Measurements from ENCODE around the gene SMAD5. TPM values are rescaled to one million over a fixed set of nuclear protein-coding genes. Genes with fewer than 3 reads are reported as not detected.

The SMAD5 gene
- total and polyA plus RNA-seq, 2 donors from 2014 or later = 9.9 to 67.7 TPM

DNA sequence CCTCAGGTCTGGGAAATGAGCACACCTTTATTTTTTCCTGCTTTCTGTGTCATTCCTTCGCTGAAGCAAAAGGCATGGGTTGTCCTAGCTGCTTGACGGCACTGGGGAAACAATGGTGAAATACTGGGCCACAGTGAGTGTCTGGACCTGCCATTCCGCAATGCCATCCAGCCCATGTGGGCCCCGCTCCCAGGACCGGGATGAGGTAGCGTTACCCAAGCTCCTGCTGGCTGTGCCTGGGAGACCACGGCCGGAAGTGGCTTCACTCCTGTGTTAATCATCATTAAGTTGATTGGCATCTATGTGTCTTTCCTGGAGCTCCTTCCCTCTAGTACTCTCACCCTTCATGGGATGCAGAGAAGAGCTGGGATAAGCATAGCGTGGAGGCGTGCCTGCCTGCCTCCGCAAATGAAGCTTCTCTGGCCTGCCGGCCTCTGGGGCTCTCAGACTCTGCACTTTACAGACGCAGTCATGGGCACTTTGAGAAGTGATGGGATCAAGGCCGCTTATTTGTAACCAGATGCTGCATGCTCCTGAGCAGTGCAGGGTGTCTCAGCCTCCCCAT, 76.8 kb downstream of the SMAD5 start:
- no peaks in the 10 kb centered on the region for H3K9me3 ChIP-seq (ENCODE audit: control insufficient read depth in 2 of 3, insufficient read depth in 1 of 3, low read length in 3 of 3)
- FAIRE-seq = no peak

DNA sequence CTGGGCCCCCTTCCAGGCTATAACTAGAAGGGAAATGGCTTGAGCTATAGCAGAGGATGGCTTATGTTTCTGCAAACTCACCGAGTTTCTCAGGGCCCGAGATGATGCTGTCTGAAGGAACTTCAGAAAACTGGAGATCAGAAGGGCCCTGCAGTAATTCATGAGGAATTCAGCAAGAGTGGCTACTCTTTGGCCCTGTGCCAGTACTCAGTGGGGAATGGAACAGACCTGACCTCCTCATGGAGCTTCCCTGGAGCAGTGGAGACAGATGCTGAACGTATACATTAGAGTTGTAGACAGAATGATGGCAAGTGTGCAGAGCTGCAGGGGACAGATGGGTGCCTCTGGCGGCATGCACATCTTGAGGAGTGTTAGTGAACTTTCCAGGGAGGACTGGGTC, 77.6 kb downstream of the SMAD5 start:
- Histone ChIP-seq H3K4me3 (ENCODE audit: low read length in 3 of 3) (no peak overlapping the region), H3K9ac (ENCODE audit: low read length in 3 of 3) (no peak overlapping the region), H3K27ac (ENCODE audit: low read depth in 2 of 2, low read length in 2 of 2) (no peak overlapping the region), H3K27me3 (ENCODE audit: control insufficient read depth, insufficient read depth, low read length) (no peaks in the 10 kb centered on the region), H3K4me1 (ENCODE audit: control insufficient read depth in 2 of 3, insufficient read depth in 2 of 3, low read depth in 1 of 3, low read length in 3 of 3) (no peaks in the 10 kb centered on the region), H3K9me3 (ENCODE audit: control insufficient read depth in 2 of 3, insufficient read depth in 1 of 3, low read length in 3 of 3) (no peaks in the 10 kb centered on the region), H3K36me3 (ENCODE audit: control insufficient read depth in 2 of 3, insufficient read depth in 3 of 3, low read length in 3 of 3) (no peaks in the 10 kb centered on the region)
- no peak for FAIRE-seq
- peak in 1 of 5 donors; percentile 10 for DNase-seq
- intact Hi-C loops (cut with DNase I) = no loop called here
- TF ChIP-seq CTCF (IDR thresholded peaks at IDR 0.05; ENCODE audit: borderline replicate concordance, extremely low read depth, insufficient read depth) = no peak

More for the DNA sequence above, 76.8 kb downstream of the SMAD5 start:
- Histone ChIP-seq H3K27me3 (ENCODE audit: control insufficient read depth, insufficient read depth, low read length) (no peaks in the 10 kb centered on the region), H3K9ac (ENCODE audit: low read length in 3 of 3) (no peak overlapping the region), H3K4me1 (ENCODE audit: control insufficient read depth in 2 of 3, insufficient read depth in 2 of 3, low read depth in 1 of 3, low read length in 3 of 3) (no peaks in the 10 kb centered on the region), H3K27ac (ENCODE audit: low read depth in 2 of 2, low read length in 2 of 2) (no peak overlapping the region), H3K36me3 (ENCODE audit: control insufficient read depth in 2 of 3, insufficient read depth in 3 of 3, low read length in 3 of 3) (no peaks in the 10 kb centered on the region), H3K4me3 (ENCODE audit: low read length in 3 of 3) (no peak overlapping the region)
- TF ChIP-seq CTCF (IDR thresholded peaks at IDR 0.05; ENCODE audit: borderline replicate concordance, extremely low read depth, insufficient read depth) = no peak
- DNase-seq = peak in 1 of 5 donors; percentile 62
- intact Hi-C loops (cut with DNase I) = no loop called here

DNA sequence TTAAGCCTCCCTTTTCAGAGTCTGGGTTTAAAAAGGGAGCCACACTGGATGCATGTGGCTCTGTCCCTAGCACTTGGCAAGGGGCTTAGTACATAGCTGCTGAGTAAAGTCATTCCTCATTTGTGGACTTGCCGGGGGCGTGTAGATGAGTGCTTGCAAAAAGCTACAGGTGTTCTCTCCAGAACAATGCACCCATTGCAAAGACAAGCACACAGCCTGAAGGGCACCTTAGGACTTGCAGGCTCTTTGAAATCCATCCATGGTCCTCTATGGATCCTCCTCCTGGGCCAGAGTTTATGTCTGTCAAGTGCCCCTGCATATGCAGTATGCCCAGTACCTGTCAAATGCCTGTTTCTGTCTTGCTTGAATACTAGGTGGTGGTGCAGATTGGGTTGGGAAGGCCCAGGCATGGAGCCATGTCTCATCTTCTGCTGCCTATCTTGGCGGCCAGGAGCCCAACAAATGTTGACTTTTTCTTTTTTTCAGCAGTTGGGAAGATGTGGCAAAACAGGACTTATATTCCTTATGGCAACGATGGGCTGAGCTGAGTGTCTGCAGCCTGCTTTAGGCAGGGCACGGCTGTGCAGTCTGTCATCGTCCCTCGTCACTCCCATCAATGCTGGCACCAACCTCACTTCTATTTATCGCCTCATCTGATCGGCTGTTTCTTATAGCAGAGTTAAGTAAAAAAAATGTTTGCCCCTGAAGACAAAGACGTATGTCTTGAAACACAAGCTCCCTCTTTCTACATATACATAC, 78.8 kb downstream of the SMAD5 start:
- Histone ChIP-seq H3K4me3 (ENCODE audit: low read length in 3 of 3) (no peak overlapping the region), H3K9me3 (ENCODE audit: control insufficient read depth in 2 of 3, insufficient read depth in 1 of 3, low read length in 3 of 3) (no peaks in the 10 kb centered on the region), H3K4me1 (ENCODE audit: control insufficient read depth in 2 of 3, insufficient read depth in 2 of 3, low read depth in 1 of 3, low read length in 3 of 3) (no peaks in the 10 kb centered on the region), H3K36me3 (ENCODE audit: control insufficient read depth in 2 of 3, insufficient read depth in 3 of 3, low read length in 3 of 3) (no peaks in the 10 kb centered on the region), H3K27ac (ENCODE audit: low read depth in 2 of 2, low read length in 2 of 2) (no peak overlapping the region), H3K9ac (ENCODE audit: low read length in 3 of 3) (no peak overlapping the region), H3K27me3 (ENCODE audit: control insufficient read depth, insufficient read depth, low read length) (no peaks in the 10 kb centered on the region)
- TF ChIP-seq CTCF (IDR thresholded peaks at IDR 0.05; ENCODE audit: borderline replicate concordance, extremely low read depth, insufficient read depth) = no peak
- intact Hi-C loops (cut with DNase I) = no loop called here
- FAIRE-seq (no peak), DNase-seq (no peak)
